ENCODE results near the gene CMTR1. TPM values are rescaled to one million over a fixed set of nuclear protein-coding genes. Genes with fewer than 3 reads are reported as not detected.

CMTR1 gene
- total RNA-seq, 5 donors from 2014 or later (not counting 1 experiment from before 2014, with no cell fraction given), result 62.5 to 82.7 (median 75.2) TPM

DNA sequence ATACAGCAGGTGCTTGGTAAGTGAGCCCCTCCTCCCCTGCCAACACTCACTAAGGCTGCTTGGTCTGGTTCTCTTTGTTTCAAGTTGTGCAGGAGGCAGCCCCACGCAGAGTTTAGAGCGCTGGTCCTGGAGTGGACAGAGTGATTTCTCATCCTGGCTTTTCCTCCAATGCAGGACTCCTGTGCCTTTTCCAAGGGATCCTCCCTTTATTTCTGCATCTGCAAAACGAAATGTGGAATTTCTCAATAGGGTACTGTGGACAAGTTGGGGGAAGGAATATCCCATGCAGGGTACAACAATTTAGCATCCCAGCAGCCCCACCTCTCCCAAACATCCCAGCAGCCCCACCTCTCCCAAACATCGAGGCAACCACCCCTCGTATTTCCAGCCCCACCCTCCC, 97.3 kb downstream of the CMTR1 start:
- H3K27ac Mint-ChIP-seq, result no peak overlapping the region
- ChIA-PET POLR2A (interaction anchor here in 1 of 2 donors (0.9 kb wide), 1 partner anchor 17 kb away, joined by 3 read pairs; no protein-coding TSS in a partner anchor), CTCF (interaction anchor here in 1 of 2 donors (1.3 kb wide), 1 partner anchor 14 kb away, joined by 3 read pairs; no protein-coding TSS in a partner anchor)
- Histone ChIP-seq H3K9me3 (no peaks in the 10 kb centered on the region), H3K27me3 (replicated peaks in 1 of 2; ENCODE audit: control insufficient read depth in 2 of 2, extremely low read depth in 1 of 2, insufficient read depth in 2 of 2, low read length in 1 of 2) (peaks cover 0 to 7% of the 10 kb centered on the region in 2 experiments), H3K27ac (ENCODE audit: low read length) (no peak overlapping the region), H3K4me3 (ENCODE audit: control insufficient read depth in 1 of 2, extremely low read depth in 1 of 2, low read length in 1 of 2) (no peak overlapping the region), H3K4me1 (ENCODE audit: control insufficient read depth in 1 of 2, extremely low read depth in 1 of 2, insufficient read depth in 2 of 2, low read length in 2 of 2) (peaks cover 0 to 6% of the 10 kb centered on the region in 2 experiments), H3K36me3 (ENCODE audit: control insufficient read depth in 2 of 2, extremely low read depth in 1 of 2, insufficient read depth in 1 of 2, low read length in 1 of 2) (peaks cover 0 to 4% of the 10 kb centered on the region in 2 donors)
- no peaks in the 10 kb centered on the region for H3K27me3 Mint-ChIP-seq
- peaks cover 33% of the 10 kb centered on the region for H3K36me3 Mint-ChIP-seq
- H3K9me3 Mint-ChIP-seq, result no peaks in the 10 kb centered on the region
- 90% methylated on average over 2 of the region's 5 CpGs for WGBS (ENCODE audit: insufficient coverage)
- ATAC-seq (replicated peaks in 1 of 4) (no peak), DNase-seq (no peak)
- H3K4me3 Mint-ChIP-seq, result no peak overlapping the region
- H3K4me1 Mint-ChIP-seq, result peaks cover 17 to 77% (median 36%) of the 10 kb centered on the region in 3 donors

DNA sequence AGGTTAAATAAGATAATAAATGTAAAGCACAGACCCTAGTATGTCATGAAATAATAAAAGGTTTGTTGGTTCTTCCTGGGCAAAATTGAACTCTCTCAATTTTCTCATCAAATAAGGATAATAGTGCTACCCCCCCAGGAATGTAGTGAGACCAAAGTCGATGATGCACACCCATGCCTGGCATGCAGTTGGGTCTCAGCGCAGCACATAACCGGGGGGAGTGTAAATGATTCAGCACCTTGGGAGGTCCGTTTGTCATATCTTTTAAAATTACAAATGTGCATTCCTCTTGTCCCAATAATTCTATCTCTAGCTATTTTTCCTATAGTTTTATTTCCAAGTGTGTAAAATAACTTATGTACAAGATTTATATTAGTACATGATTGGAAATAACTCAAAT, 98.0 kb downstream of the CMTR1 start:
- H3K27me3 ChIP-seq (replicated peaks in 1 of 2; ENCODE audit: control insufficient read depth in 2 of 2, extremely low read depth in 1 of 2, insufficient read depth in 2 of 2, low read length in 1 of 2), result peaks cover 0 to 14% of the 10 kb centered on the region in 2 experiments
- H3K4me1 ChIP-seq (ENCODE audit: control insufficient read depth in 1 of 2, extremely low read depth in 1 of 2, insufficient read depth in 2 of 2, low read length in 2 of 2), result peaks cover 0 to 13% of the 10 kb centered on the region in 2 experiments
- no peaks in the 10 kb centered on the region for H3K9me3 ChIP-seq
- ChIA-PET POLR2A (no interaction called here), CTCF (interaction anchor here in 1 of 2 donors (0.6 to 1.3 kb wide), 3 partner anchors 14 to 1172 kb away, joined by 3 to 5 read pairs (median 3); no protein-coding TSS in a partner anchor)
- ATAC-seq (replicated peaks in 1 of 4) (no peak), DNase-seq (no peak)
- no peaks in the 10 kb centered on the region for H3K27me3 Mint-ChIP-seq
- H3K27ac ChIP-seq (ENCODE audit: low read length), result no peak overlapping the region
- H3K4me1 Mint-ChIP-seq, result peaks cover 14 to 70% (median 37%) of the 10 kb centered on the region in 3 donors
- H3K4me3 ChIP-seq (ENCODE audit: control insufficient read depth in 1 of 2, extremely low read depth in 1 of 2, low read length in 1 of 2), result no peak overlapping the region
- no peak overlapping the region for H3K4me3 Mint-ChIP-seq
- H3K36me3 ChIP-seq (ENCODE audit: control insufficient read depth in 2 of 2, extremely low read depth in 1 of 2, insufficient read depth in 1 of 2, low read length in 1 of 2), result peaks cover 0 to 4% of the 10 kb centered on the region in 2 donors
- peak overlapping the region in 1 of 2 donors; percentile 55 for H3K27ac Mint-ChIP-seq
- H3K9me3 Mint-ChIP-seq, result no peaks in the 10 kb centered on the region
- WGBS (ENCODE audit: insufficient coverage), result no CpG with 5 or more reads among the region's 4 CpGs
- peaks cover 27% of the 10 kb centered on the region for H3K36me3 Mint-ChIP-seq

Other genes with a start within 250 kb of the CMTR1 start
- 10 to 100 TPM in 3 of 5 donors, 1 to 10 TPM in 2; 9.5 to 12.6 (median 10.7) TPM for gene TBC1D22B, start 175.4 kb upstream of the CMTR1 start, total RNA-seq
- 1 to 10 TPM in 1 of 5 donors, under 1 TPM in 4; 0.22 to 1.3 (median 0.49) TPM for gene TMEM217, start 175.1 kb upstream of the CMTR1 start, total RNA-seq
- 10 to 100 TPM; 10.6 to 18.5 (median 15.2) TPM for gene RNF8, start 79.2 kb upstream of the CMTR1 start, total RNA-seq
- 10 to 100 TPM; 14.3 to 25.2 (median 17.8) TPM for gene CCDC167, start 66.7 kb downstream of the CMTR1 start, total RNA-seq